Measurements from ENCODE around the gene OTOG. TPM values are rescaled to one million over a fixed set of nuclear protein-coding genes. Genes with fewer than 3 reads are reported as not detected.

Gene OTOG
- polyA plus RNA-seq, 12 donors = 0.01 to 0.04 (median 0.02) TPM; not detected in 6

DNA sequence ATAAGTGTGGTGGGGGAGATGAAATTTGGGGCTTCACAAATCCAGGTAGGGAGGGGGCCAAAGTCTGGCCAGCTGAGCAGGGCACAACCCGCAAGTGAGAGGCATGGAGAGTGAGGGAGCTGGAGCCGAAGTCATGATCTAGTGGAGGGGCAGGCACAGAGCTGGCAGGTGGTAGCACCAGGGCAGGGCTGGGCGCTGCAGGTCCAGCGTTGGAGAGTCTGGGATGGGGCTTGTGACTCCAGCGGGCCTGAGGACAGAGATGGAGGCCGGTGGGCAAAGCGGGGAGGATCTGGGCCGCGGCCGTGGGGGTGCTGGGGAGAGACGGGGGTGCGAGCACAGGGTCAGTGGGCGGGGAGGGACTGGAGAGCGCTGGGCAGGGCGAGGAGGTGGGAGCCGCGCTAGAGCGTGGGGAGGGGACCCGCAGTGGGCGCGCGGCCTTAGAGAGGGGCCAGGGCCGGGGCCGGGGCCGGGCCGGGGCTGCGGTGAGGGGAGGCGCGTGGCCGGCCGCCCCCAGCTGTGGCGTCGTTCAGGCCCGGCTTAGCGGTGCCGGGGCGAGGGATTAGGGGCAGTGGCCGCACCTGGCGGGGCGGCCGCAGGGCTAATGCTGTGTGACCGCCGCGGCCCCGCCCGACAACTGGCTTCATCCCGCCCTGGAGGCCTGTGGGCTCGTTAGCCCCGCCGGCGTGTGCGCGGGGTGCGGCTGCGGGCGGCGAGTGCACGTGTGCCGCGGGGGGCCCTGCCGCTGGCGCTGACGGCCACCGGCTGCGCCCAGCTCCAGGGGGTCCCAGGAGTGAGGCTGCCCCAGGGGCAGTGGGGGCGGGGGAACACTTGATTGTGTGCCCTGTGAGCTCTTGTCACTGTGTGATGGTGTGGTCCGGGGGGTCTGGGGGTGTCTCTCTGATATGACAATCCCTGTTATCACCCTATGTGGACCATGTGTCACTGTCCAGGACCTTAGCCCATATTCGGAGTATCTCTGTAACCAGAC is 148.7 kb downstream of the OTOG start:
- no peak for DNase-seq

- DNase-seq = no peak
Measured at GRCh38 chr11:17696741-17697140, 149.7 kb downstream of the OTOG start.

Other genes with a start within 250 kb of the OTOG start
- gene NCR3LG1, start 195.5 kb upstream of the OTOG start, polyA plus RNA-seq (ENCODE audit: insufficient read length in 12 of 12) = 1 to 10 TPM in 1 of 12 donors, under 1 TPM in 10, not detected in 1; 0.22 to 1.6 (median 0.39) TPM
- gene KCNJ11, start 158.6 kb upstream of the OTOG start, polyA plus RNA-seq (ENCODE audit: insufficient read length in 12 of 12) = 10 to 100 TPM in 9 of 12 donors, 1 to 10 TPM in 2, not detected in 1; 5.5 to 28.1 (median 12.4) TPM
- 1 to 10 TPM in 10 of 12 donors, not detected in 2; 2.0 to 6.6 (median 2.5) TPM for gene ABCC8, start 70.4 kb upstream of the OTOG start, polyA plus RNA-seq (ENCODE audit: insufficient read length in 12 of 12)
- 10 to 100 TPM in 1 of 12 donors, 1 to 10 TPM in 1, under 1 TPM in 9, not detected in 1; 0.15 to 18.1 (median 0.48) TPM for gene USH1C, start 2.8 kb upstream of the OTOG start, polyA plus RNA-seq (ENCODE audit: insufficient read length in 12 of 12)
- gene MYOD1, start 172.3 kb downstream of the OTOG start, polyA plus RNA-seq (ENCODE audit: insufficient read length in 12 of 12) = 100 to 1,000 TPM in 2 of 12 donors, 10 to 100 TPM in 10; 20.0 to 249 (median 46.7) TPM
- gene KCNC1, start 187.5 kb downstream of the OTOG start, polyA plus RNA-seq (ENCODE audit: insufficient read length in 12 of 12) = 1 to 10 TPM in 8 of 12 donors, under 1 TPM in 2, not detected in 2; 0.85 to 3.5 (median 1.5) TPM

Data from muscle of arm (tissue), 12 donors.